GM18867 (cell line): ENCODE results near the gene ZBTB46.
"Not testable (repeated sequence)": the region's sequence is repeated elsewhere in the genome, so short reads cannot be mapped to it uniquely, and the experiment has no call there.

Experiments used
- ATAC-seq: cut with Tn5 transposase; IDR thresholded peaks from one replicate; pipeline ENCODE4 v1.9.1; 2021; ENCODE audit warnings: mild to moderate bottlenecking, moderate library complexity; ENCODE audit not compliant: unreplicated experiment

ZBTB46 gene

DNA sequence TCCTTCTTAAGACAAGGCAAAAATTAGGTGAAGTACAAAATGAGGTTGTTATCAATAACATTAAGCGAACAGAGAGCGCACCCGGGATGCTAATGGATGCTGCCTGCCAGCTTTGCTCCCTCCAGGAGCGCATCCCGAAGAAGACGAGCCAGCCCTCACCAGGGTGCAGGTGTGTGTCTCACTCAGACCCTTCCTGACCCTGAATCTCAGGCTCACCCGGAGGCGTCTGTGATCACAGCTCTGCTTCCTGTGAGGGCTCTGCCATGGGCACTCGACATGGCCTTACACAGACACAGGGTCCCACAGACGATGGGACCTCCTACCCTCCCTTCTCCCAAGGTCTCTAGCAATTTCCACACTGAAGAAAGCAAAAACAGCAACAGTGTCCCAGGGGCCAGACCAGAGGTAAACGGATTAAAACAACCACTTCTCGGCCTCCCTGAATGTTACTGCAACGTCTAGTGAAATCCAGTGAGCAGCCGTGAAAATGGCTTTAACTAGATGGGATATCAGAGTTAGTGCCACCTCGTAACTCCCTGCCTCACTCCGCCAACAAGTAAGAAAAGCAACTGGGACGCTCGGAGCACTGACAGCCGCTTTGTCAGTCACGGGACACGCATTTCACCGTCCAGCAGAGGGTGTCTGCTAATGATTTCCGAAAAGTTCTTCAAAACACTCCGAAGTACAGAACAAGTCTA is 11.7 kb downstream of the ZBTB46 start:
- no peak for ATAC-seq

DNA sequence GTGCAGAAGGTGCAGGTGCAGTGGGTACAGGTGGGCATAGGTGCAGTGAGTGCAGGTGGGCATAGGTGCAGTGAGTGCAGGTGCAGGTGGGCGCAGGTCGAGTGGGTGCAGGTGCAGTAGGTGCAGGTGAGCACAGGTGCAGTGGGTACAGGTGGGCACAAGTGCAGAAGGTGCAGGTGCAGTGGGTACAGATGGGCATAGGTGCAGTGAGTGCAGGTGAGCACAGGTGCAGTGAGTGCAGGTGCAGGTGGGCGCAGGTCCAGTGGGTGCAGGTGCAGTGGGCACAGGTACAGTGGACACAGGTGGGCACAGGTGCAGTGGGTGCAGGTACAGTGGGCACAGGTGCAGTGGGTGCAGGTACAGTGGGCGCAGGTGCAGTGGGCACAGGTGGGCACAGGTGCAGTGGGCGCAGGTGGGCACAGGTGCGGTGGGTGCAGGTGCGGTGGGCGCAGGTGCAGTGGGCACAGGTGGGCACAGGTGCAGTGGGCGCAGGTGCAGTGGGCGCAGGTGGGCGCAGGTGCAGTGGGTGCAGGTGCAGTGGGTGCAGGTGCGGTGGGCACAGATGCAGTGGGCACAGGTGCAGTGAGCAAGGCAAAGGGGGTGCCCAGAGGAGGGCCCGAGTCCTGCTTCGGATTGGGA is 15.3 kb downstream of the ZBTB46 start:
- no peak for ATAC-seq

GRCh38 chr20:63814891-63815614 is 16.0 kb downstream of the ZBTB46 start:
- no peak for ATAC-seq

DNA sequence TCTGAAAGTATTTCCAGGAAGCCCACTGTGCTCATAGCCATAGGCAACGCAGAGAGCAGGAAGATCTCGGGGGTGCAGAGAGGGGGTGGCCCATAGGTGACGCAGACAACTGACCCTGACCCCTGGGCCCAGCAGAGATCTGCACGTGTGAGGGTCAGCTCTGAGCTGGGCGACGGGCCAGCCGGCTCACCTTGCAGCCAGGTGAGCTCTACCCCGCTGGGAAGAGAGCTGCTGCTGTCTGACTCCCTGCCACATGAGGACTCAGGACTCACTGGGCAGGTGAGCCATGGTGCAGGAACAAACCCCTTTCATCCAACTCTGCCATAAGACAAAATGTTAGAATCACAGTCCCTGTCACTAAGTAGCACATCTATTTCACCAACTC is 19.6 kb downstream of the ZBTB46 start:
- ATAC-seq, result no peak

DNA sequence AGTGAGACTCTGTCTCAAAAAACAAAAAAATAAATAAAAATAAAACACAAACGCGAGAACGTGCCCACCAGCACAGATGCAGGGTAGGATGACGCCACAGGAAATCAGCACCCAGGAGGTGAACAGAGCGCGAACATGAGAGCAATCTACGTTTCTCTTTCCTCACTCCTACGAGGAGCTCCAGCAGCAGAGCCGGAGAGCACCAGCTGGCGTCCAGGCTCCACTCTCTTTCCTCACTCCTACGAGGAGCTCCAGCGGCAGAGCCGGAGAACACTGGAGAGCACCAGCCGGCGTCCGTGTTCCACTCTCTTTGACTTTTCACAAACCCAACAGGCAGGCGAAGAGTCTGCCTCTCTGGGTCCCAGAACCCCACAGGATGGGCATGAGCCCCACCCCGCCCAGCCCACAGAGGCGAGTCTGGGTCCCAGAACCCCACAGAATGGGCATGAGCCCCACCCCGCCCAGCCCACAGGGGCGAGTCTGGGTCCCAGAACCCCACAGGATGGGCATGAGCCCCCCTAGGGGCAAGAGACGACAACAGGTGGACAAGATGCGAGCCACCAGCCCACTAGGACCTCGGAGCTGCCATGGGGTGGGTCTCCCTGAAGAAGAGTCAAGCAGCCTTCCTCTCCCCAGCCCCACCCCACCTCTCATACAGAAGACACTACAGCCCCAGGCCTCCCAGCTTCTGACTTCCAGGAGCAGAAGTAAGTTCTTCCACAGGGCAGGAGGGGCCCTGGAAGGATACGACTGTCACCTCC is 20.2 kb downstream of the ZBTB46 start:
- no peak for ATAC-seq

DNA sequence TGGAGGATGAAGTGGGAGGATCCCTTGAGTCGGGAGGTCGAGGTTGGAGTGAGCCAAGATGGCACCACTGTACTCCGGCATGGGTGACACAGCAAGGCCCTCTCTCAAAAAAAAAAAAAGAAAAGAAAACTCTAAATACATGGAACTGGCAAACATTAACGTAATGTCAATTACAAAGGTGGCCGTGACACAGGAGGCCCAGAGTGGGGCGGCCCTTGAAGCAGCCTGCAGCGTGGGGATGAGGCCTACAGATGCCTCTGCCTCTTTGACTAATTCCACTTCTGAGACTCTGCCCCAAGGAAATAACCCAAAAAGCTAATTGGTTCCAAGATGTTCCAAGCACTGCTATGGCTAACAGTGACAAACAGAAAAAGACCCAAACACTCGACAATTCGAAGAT is 21.2 kb downstream of the ZBTB46 start:
- no peak for ATAC-seq

GRCh38 chr20:63808964-63809674 is 21.9 kb downstream of the ZBTB46 start:
- ATAC-seq, result no peak

GRCh38 chr20:63808145-63808724 is 22.8 kb downstream of the ZBTB46 start:
- no peak for ATAC-seq

DNA sequence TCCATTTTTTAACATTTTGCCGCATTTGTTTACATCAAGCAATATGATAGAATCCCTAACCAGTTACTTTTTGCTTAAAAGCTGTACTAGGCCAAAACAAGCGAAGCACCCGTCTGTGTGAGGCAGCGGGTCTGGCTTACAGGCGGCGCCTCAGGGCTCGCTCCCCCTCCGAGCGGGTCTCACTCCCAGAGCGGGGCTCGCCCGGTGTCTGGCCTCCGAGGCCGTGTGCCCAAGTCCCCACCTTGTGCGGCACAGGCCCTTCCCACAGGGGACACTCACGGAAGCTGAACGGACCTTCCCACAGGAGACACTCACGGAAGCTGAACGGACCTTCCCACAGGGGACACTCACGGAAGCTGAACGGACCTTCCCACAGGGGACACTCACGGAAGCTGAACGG is 23.4 kb downstream of the ZBTB46 start:
- no peak for ATAC-seq

DNA sequence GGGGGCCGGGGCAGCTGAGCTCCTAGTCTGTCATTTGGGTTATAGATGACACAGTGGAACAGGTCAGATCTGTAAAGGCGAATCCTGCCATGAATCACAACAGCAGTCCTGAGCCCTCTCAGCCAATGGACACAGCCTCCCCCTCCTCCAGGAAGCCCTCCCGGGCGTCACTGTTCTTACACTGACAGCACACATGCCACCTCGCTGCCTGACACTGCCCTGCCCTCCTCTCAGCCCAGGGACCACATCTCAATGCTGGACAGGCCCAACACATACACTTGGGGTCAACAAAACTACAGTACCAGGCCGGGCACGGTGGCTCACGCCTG is 26.8 kb downstream of the ZBTB46 start:
- no peak for ATAC-seq

DNA sequence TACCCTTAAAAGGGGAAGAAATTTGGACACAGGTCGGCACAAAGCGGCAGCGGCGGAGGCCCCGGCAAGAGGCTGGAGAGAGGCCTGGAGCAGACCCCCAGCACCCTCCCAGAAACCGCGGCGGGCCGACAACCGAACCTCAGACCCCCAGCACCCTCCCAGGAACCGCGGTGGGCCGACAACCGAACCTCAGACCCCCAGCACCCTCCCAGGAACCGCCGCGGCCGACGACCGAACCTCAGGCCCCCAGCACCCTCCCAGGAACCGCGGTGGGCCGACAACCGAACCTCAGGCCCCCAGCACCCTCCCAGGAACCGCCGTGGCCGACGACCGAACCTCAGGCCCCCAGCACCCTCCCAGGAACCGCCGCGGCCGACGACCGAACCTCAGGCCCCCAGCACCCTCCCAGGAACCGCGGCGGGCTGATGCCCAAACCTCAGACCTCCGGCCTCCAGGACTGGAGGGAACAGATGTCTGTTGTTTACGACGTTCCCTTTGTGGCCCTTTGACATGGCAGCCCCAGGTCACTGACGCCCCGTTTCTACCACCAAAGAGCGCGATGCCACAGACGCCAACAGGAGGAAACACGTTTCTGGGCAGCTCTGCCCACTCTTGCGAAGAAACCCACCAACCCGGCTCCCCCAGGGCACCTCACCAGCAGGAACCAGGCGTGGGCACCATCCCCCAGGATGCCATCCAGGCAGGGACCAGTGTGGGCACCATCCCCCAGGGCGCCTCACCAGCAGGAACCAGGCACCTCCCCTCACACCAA is 28.4 kb downstream of the ZBTB46 start:
- ATAC-seq, result no peak

DNA sequence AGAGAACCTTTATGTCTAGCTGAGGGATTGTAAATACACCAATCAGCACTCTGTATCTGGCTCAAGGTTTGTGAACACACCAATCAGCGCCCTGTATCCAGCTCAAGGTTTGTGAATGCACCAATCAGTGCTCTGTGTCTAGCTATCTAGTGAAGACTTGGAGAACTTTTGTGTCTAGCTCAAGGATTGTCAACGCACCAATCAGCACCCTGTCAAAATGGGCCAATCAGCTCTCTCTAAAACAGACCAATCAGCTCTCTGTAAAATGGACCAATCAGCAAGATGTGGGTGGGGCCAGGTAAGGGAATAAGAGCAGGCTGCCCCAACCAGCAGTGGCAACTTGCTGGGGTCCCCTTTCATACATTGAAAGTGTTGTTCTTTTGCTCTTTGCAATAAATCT is 29.9 kb downstream of the ZBTB46 start:
- not testable (repeated sequence) for ATAC-seq

DNA sequence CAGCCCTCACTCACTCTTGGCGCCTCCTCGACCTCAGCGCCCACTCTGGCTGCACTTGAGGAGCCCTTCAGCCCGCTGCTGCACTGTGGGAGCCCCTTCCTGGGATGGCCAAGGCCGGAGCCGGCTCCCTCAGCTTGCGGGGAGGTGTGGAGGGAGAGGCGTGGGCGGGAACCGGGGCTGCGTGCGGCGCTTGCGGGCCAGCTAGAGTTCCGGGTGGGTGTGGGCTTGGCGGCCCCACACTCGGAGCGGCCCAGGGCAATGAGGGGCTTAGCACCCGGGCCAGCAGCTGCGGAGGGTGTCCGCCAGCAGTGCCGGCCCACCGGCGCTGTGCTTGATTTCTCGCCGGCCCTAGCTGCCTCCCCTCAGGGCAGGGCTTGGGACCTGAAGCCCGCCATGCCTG is 30.7 kb downstream of the ZBTB46 start:
- not testable (repeated sequence) for ATAC-seq

DNA sequence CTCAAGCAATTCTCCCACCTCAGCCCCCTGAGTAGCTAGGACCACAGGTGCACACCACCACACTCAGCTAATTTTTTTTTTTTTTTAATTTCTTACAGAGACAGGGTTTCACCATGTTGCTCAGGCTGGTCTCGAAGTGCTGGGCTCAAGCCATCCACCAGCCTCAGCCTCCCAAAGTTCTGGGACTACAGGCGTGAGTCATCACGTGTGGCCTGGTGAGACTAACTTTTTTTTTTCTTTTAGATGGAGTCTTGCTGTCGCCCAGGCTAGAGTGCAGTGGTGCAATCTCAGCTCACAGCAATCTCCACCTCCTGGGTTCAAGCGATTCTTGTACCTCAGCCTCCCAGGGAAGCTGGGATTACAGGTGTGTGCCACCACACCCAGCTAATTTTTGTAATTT is 31.9 kb downstream of the ZBTB46 start:
- not testable (repeated sequence) for ATAC-seq

DNA sequence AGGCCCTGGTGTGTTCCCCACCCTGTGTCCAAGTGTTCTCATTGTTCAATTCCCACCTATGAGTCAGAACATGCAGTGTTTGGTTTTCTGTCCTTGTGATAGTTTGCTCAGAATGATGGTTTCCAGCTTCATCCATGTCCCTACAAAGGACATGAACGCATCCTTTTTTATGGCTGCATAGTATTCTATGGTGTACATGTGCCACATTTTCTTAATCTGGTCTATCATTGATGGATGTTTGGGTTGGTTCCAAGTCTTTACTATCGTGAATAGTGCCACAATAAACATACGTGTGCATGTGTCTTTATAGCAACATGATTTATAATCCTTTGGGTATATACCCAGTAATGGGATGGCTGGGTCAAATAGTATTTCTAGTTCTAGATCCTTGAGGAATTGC is 33.9 kb downstream of the ZBTB46 start:
- ATAC-seq, result not testable (repeated sequence)

GRCh38 chr20:63795178-63795830 is 35.8 kb downstream of the ZBTB46 start:
- ATAC-seq, result no peak

DNA sequence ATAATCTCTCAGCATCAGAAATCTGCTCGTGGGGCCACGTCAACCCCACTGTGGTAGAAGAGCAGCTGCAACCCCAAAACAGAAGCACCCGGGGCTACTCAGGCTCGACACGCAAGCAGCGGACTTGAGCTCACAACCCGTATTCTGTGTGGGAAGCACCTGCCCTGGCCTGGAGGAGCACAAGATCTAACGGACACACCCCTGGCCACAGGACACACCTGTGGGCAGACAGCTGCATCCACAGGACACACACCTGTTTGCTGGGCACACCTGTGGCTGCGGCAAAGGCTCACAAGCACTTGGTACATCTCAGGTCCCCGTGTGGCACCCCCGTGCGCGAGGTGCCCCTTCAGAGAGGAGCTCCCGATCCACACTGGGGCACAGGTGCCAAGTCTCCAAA is 36.5 kb downstream of the ZBTB46 start:
- ATAC-seq, result no peak

DNA sequence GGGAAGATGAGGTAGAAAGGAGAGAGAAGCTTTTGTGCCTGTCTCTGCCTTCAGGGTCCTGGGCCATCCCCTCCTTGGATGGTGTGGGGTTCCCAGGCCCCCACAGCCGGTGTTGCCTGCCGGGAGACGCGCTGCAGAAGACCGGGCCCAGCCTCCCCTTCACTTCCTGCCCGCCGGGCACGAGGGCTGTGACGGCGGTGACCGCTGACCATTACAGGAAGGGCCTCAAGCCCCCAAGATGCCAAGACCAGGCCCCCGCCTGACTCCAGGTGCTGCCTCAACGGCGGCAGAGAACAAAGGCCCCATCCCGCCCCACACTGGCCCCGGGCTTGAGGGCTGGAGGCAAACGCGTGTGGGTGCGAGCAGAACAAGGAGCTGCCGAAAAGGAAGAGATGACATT is 38.2 kb downstream of the ZBTB46 start:
- ATAC-seq, result no peak

DNA sequence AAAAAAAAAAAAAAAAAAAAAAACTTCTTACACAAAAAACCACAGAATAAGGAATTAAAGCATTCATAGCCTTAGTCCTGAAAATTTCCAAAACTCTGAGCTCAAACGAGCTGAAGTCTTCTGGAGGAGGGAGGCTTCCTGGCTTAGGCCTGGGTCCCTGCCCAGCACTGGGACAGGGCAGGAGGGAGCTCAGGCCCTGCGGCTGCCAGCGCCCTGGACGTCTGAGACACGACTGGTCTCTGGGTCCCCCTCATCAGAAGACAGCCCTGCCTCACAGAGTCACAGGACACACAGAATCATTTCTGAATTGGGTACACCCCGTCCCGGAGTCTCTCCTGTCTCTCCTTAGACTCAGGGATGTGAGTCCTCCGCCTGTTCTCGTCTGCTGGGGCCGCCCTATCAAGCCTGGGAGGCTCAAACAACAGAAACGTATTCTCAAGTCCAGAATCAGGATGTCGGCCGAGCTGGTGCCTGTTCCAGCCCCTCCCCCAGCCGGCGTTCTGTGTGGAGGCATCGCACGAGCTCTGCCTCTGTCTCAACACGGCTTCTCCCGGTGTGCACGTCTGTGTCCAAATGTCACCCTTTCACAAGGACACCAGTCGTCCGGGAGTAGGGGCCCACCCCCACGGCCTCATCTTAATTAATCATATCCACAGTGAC is 39.4 kb downstream of the ZBTB46 start:
- no peak for ATAC-seq
